PC-9 (cell line): ENCODE measurements around the gene GMNN. TPM values are rescaled to one million over a fixed set of nuclear protein-coding genes. Genes with fewer than 3 reads are reported as not detected.

ENCODE experiments used
- BruUV-seq: library from RNA; stranded (reverse); fragments of 400-500 nt; replicated peaks from 2 replicates; lab custom pipeline; 2021; lab: Mats Ljungman, UMichigan
- CTCF ChIA-PET: fragments of 300-600 bp; sonication (Branson Sonifier 250); formaldehyde crosslinking; loops from one replicate; lab custom pipeline; 2022; ENCODE audit warnings: antibody characterized with exemption; lab: Charles Lee
- POLR2A ChIA-PET: fragments of 300-600 bp; sonication (Branson Sonifier 250); formaldehyde crosslinking; loops from one replicate; lab custom pipeline; 2022; ENCODE audit warnings: antibody characterized with exemption; ENCODE audit not compliant: unreplicated experiment; lab: Charles Lee
- DNase-seq, 2 experiments: peaks; one replicate each; pipeline versions ENCODE4 v3.0.0 to v3.0.0-alpha.2; 2015 to 2022; ENCODE audit warnings: mixed read lengths in 1 of 2
- H2AFZ ChIP-seq: fragments of 200-600 bp; sonication (generic); 2 replicates; pipeline ENCODE4 v1.8.1; 2017; ENCODE audit warnings: antibody characterized with exemption
- H3F3A ChIP-seq: fragments of 200-600 bp; sonication (generic); 2 replicates; pipeline ENCODE4 v1.8.1; 2017; ENCODE audit warnings: antibody characterized with exemption, mild to moderate bottlenecking, low read depth; ENCODE audit not compliant: insufficient read depth
- H3K27ac ChIP-seq: fragments of 200-600 bp; sonication (generic); 2 replicates; pipeline ENCODE4 v1.6.1; 2016; ENCODE audit warnings: mixed run types
- H3K27me3 ChIP-seq: fragments of 200-600 bp; sonication (generic); 2 replicates; pipeline ENCODE4 v1.6.1; 2016; ENCODE audit warnings: low read depth, mixed run types; ENCODE audit not compliant: insufficient read depth
- H3K36me3 ChIP-seq: fragments of 200-600 bp; sonication (generic); 2 replicates; pipeline ENCODE4 v1.6.1; 2016; ENCODE audit warnings: low read depth, mixed run types
- H3K4me1 ChIP-seq: fragments of 200-600 bp; sonication (generic); replicated peaks from 2 replicates; pipeline ENCODE4 v1.6.1; 2016; ENCODE audit warnings: mixed run types; ENCODE audit not compliant: insufficient read depth
- H3K4me2 ChIP-seq: fragments of 200-600 bp; sonication (generic); 2 replicates; pipeline ENCODE4 v1.6.1; 2017; ENCODE audit warnings: mixed run types
- H3K4me3 ChIP-seq: fragments of 200-600 bp; sonication (generic); 2 replicates; pipeline ENCODE4 v1.6.1; 2016; ENCODE audit warnings: mixed run types
- H3K79me2 ChIP-seq: fragments of 200-600 bp; sonication (generic); 2 replicates; pipeline ENCODE4 v1.6.1; 2017; ENCODE audit warnings: low read depth, mixed run types
- H3K9me2 ChIP-seq: fragments of 200-600 bp; sonication (generic); 2 replicates; pipeline ENCODE4 v1.8.1; 2017; ENCODE audit warnings: mild to moderate bottlenecking; ENCODE audit not compliant: insufficient read depth
- H3K9me3 ChIP-seq: fragments of 200-600 bp; sonication (generic); 2 replicates; pipeline ENCODE4 v1.8.1; 2016; ENCODE audit warnings: low read depth; ENCODE audit not compliant: insufficient read depth
- H4K20me1 ChIP-seq: fragments of 200-600 bp; sonication (generic); 2 replicates; pipeline ENCODE4 v1.8.1; 2017; ENCODE audit not compliant: insufficient read depth
- EZH2 ChIP-seq: fragments of 200-600 bp; sonication (generic); IDR thresholded peaks from 2 replicates; pipeline ENCODE4 v1.8.0; 2017; ENCODE audit warnings: antibody characterized with exemption, low read depth
- intact Hi-C: fragments of 100-400 bp; cut with micrococcal nuclease; formaldehyde crosslinking; loops from one replicate; pipeline ENCODE4 v1.10.0; 2022; ENCODE audit not compliant: unreplicated experiment
- total RNA-seq: library from RNA; stranded (reverse); gene quantifications from 2 replicates; pipeline ENCODE4 v1.2.3, GENCODE V29; 2021
- TF ChIP-seq, protein P1 (sequence below): fragments of 200-600 bp; sonication (generic); conservative IDR thresholded peaks from 2 replicates; pipeline ENCODE4 v1.6.1; 2017; ENCODE audit warnings: mixed run types, antibody characterized with exemption, mild to moderate bottlenecking, moderate library complexity

GMNN gene
- total RNA-seq, 1 experiment from 2014 or later: 54.8 TPM

DNA sequence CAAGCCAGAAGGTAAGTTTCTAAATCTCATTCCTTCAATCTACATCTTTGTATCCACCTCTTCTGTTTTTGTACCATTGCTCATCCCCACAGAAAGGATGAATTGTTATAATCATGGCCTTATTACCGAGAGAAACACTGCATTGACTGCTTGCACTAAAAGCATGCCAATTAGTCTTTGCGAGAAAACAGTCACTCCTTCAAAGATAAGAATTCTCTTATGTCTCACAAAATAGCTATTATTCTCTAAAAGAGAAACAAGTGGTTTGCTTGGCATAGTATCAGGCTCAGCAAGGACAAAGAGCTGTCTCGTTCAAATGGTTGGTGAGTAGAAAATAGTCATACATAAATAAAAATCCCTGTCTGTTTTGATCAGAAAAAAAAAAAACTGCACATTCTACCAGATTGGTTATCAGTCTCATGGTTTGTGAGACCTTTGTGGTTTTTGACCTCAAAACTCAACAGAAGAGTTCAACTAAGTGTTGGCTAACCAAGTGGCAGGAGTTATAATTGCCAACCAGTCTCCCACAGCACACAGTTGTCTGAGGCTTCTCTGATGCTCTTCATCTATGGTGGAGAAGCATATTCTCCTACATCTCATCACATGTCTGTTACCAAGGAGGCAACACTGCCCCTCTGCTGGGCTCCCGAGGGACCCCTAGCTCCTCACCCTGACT lies 59.1 kb downstream of the GMNN start:
- no peak for TF ChIP-seq EZH2
- TF ChIP-seq, protein P1, sequence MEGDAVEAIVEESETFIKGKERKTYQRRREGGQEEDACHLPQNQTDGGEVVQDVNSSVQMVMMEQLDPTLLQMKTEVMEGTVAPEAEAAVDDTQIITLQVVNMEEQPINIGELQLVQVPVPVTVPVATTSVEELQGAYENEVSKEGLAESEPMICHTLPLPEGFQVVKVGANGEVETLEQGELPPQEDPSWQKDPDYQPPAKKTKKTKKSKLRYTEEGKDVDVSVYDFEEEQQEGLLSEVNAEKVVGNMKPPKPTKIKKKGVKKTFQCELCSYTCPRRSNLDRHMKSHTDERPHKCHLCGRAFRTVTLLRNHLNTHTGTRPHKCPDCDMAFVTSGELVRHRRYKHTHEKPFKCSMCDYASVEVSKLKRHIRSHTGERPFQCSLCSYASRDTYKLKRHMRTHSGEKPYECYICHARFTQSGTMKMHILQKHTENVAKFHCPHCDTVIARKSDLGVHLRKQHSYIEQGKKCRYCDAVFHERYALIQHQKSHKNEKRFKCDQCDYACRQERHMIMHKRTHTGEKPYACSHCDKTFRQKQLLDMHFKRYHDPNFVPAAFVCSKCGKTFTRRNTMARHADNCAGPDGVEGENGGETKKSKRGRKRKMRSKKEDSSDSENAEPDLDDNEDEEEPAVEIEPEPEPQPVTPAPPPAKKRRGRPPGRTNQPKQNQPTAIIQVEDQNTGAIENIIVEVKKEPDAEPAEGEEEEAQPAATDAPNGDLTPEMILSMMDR: no peak
- Histone ChIP-seq H3K36me3 (no peaks in the 10 kb centered on the region), H3F3A (no peaks in the 10 kb centered on the region), H3K79me2 (no peaks in the 10 kb centered on the region), H3K27me3 (no peaks in the 10 kb centered on the region), H3K9me3 (no peaks in the 10 kb centered on the region), H3K4me2 (no peak overlapping the region), H3K9me2 (no peaks in the 10 kb centered on the region), H4K20me1 (no peaks in the 10 kb centered on the region), H3K27ac (no peak overlapping the region), H3K4me1 (no peaks in the 10 kb centered on the region), H3K4me3 (no peak overlapping the region), H2AFZ (no peak overlapping the region)
- ChIA-PET POLR2A (no interaction called here), CTCF (no interaction called here)
- intact Hi-C loops: no loop called here
- no TSS peak for BruUV-seq
- no peak for DNase-seq

Other genes with a start within 250 kb of the GMNN start
- 14.4 and 15.3 TPM in 2 replicates for gene KIAA0319, start 128.7 kb upstream of the GMNN start, total RNA-seq
- 83.0 and 95.8 TPM in 2 replicates for gene TDP2, start 108.0 kb upstream of the GMNN start, total RNA-seq
- gene ACOT13, start 107.9 kb upstream of the GMNN start, total RNA-seq: 70.9 and 79.2 TPM in 2 replicates
- 107 and 128 TPM in 2 replicates for gene C6orf62, start 55.8 kb upstream of the GMNN start, total RNA-seq
- not detected in 2 replicates for gene ARMH2, start 24.0 kb downstream of the GMNN start, total RNA-seq
- gene RIPOR2, start 161.0 kb downstream of the GMNN start, total RNA-seq: 0.63 and 0.94 TPM in 2 replicates